GOT3 (cell line): ENCODE results near the gene CYB561D1.
A peak's percentile ranks its signal among the peaks of the same experiment; 100 is the strongest.
"Not testable (repeated sequence)": the region's sequence is repeated elsewhere in the genome, so short reads cannot be mapped to it uniquely, and the experiment has no call there.

Experiments used
- DNase-seq: peaks from one replicate; lab custom pipeline; 2025; ENCODE audit warnings: mixed read lengths; lab: John Stamatoyannopoulos, UW

CYB561D1 gene

DNA sequence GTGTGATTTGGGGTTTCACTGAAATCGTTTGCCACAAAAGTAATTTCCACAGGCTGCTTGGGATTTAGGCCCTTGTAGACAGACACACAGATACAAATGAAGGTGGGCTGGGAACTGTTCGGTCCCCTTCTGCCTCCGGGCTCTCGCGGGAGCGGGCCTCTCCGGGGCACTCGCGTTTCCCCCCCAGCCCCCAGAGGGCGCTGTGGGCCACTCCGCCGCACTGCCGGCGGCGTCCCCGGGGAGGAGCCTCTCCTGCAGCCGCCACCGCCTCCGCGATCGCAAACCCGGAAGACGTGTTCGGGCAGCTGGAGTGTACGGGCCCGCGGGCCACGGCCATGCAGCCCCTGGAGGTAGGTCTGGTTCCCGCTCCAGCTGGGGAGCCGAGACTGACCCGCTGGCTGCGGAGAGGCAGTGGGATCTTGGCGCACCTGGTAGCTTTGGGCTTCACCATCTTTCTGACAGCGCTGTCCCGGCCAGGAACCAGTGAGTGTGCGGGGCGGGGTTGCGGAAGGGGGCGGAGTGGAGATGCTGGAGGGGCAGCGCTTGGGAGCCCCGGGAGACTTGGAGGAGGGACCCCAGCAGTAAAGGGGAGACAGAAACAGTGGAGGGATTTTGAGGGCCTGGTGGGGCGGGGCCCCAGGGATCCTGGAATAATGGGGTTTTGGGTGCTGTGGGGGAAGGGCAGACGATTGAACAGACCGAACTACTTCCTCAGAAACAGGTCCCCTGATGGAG is at the start of gene CYB561D1:
CYB561D1 (plus strand) TSS at position 290 of the 735 bp plus-strand sequence; CDS start at position 336, 46 bp downstream.
- peak; percentile 49 for DNase-seq

DNA sequence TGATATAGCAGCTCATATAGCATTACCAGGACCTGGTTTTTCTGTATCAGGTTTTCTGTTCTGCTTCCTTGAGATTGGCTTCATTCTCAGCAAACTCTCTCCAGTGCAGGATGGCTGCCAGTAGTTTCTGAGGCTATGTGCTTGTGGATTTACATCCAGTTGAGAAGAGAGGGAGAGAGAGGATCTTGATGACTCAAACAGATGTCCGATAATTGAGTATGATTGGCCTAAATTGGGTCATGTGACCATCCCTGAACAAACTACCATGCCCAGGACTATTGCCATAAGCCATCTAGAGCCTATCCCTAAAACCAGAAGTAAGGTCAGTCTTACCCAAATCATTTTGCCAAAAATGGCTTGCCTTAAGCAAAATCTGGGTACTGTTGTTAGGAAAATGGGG is 49.5 kb upstream of the CYB561D1 start:
- DNase-seq: no peak

DNA sequence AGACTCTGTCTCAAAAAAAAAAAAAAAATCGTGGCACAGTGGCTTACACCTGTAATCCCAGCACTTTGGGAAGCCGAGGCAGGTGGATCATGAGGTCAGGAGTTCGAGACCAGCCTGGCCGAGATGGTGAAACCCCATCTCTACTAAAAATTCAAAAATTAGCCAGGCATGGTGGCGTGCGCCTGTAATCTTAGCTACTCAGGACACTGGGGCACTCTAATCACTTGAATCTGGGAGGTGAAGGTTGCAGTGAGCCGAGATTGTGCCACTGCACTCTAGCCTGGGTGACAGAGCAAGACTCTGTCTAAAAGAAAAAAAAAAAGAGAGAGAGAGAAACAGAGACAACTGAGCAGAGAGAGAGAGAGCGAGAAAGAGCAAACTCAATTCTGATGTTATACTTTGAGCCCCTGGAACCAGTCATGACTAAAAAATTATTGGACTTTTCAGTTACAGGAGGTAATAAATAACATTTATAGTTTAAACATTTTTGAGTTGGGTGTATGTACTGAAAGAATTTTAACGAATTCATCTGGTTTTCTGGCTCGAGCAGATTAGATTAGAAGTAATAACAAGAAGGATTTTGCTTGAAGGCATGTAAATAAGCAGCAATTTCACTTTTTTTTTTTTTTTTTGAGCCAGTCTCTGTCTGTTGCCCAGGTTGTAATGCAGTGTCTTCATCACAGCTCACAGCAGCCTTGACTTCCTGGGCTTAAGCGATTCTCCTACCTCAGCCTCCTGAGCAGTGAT is 47.8 kb upstream of the CYB561D1 start:
- DNase-seq: not testable (repeated sequence)

- no peak for DNase-seq
Observed at GRCh38 chr1:109447524-109447923, 46.4 kb upstream of the CYB561D1 start.

- DNase-seq: no peak
Observed at GRCh38 chr1:109454497-109455133, 39.3 kb upstream of the CYB561D1 start.

DNA sequence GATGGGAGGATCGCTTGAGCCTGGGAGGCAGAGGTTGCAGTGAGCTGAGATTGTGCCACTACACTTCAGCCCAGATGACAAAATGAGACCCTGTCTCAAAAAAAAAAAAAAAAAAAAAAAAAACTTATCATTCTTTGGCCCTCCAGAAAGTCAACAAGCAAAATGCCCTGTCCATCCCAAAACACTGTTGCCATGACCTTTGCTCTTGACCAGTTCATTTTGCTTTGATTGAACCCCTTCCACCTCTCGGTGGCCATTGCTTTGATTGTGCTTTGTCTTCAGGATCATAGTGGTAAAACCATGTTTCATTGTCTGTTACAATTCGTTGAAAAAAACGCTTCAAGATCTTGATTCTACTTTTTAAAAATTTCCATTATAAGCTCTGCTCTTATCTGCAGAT is 36.1 kb upstream of the CYB561D1 start:
- DNase-seq: no peak

GRCh38 chr1:109466125-109466451 is 27.8 kb upstream of the CYB561D1 start:
- no peak for DNase-seq

DNA sequence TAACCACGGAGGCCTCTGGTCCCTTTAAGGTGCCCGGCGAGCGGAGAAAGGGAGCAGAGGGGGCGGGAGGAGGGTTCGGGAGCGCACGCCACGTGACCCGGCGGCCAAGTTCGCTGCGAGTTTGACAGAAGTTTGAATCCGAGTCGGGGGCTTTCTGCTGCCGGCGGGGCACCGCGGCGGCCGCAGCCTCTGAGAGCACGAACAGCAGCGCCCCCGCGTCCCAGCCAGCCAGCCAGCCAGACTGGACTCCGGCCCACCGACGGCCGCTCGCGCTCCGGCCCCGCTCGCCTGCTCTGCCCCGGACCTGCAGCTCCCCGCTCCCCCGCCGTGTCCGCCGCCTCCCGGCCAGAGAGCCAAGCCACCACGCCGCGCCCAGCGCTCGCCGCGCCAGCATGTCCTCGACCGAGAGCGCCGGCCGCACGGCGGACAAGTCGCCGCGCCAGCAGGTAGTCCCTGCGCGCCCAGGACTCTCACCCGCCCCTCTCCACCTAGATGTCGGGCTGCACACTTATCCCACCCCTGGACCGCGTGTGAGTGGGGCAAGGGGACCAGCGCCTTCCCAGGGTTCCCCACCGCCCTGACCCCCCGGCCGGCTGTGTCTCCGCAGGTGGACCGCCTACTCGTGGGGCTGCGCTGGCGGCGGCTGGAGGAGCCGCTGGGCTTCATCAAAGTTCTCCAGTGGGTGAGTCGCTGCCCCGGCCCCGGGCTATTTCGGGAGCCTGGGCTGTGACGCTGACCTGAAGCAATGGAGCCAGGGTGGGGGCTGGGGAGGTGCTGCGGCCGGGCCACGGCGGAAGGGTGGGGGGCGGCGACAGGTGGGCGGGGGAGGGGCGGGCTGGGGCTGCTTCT is 27.2 kb upstream of the CYB561D1 start, which contains the start of gene SYPL2:
SYPL2 (plus strand) TSS at position 95 of the 849 bp plus-strand sequence; CDS start at position 393, 298 bp downstream.
- no peak for DNase-seq

DNA sequence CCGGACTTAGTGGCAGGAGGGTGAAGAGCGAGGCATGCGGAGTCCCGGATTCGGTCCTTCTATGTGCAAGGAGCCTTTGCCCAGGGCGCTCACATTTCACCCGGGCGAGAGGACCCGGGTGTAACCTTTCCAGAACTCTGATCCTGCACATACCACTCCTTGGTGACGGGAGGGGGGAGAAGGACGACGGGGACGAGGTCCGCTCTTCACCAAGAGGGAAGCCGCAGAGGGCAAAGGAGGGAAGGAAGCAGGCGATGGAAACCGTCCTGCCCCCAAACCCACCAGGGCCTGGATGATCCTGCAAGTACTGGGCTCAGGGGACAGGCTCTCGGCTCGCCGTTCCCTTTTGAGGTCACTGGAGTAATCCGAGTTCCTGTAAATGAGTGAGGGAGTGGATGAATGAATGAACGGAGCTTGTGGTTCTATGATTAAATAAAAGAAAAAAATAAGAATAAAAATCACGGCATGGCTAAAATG is 26.6 kb upstream of the CYB561D1 start:
- no peak for DNase-seq

DNA sequence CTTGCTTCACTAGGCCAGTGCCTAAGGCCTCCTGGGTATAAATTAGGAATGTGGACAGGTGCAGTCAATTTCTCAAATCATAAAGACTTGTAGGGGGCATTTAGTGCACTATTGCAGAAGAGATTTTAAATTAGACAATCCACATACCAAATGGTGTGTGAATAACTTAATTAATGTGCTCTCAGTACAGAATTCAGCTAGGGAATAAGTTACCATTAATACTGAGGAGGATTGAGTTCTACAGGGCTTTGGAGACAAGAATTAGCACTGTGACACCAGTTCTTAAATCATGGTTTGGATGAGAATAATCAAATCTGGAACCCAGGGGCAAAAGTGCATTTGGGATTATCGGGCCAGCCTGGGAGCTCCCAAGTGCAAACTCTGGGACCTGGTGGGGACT is 25.8 kb upstream of the CYB561D1 start:
- DNase-seq: no peak

- no peak for DNase-seq
Observed at GRCh38 chr1:109468903-109469302, 25.0 kb upstream of the CYB561D1 start.

DNA sequence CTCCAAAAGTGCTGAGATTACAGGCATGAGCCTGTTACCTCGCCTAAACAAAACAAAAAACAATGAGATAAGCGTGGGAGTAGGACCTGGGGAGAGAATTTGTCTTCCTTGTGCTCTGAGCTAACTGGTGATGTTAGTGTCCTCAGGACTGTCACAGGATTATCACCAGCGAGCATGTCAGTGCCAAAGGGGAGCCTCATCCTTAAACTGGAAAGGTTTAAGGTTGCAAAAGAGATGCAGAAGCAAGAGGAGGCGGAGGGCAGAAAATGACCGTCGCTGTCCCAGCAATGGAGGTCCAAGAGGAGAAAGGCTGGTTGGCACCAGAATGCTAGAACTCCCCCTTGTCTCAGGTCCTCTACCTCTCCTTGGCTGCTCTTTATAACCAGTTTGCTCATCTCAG is 23.6 kb upstream of the CYB561D1 start:
- DNase-seq: no peak

- no peak for DNase-seq
Observed at GRCh38 chr1:109472779-109473178, 21.1 kb upstream of the CYB561D1 start.

- DNase-seq: not testable (repeated sequence)
Observed at GRCh38 chr1:109473284-109474057, 20.4 kb upstream of the CYB561D1 start.

GRCh38 chr1:109474697-109475096 is 19.2 kb upstream of the CYB561D1 start:
- DNase-seq: no peak

- DNase-seq: no peak
Observed at GRCh38 chr1:109475261-109475660, 18.6 kb upstream of the CYB561D1 start.

- DNase-seq: no peak
Observed at GRCh38 chr1:109476825-109477224, 17.1 kb upstream of the CYB561D1 start.

DNA sequence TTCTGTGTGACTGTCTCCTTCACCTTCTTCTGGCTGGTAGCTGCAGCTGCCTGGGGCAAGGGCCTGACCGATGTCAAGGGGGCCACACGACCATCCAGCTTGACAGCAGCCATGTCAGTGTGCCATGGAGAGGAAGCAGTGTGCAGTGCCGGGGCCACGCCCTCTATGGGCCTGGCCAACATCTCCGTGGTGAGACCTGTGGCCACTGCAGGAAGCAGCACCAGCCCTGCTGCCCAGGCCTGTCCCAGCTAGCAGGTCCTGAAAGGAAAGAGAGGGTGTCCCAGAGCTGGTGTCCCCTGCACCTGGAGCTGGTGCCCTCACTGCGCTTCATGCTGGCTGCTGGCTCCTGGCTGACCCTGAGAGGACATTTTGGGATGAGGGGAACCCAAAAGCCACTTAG is 16.1 kb upstream of the CYB561D1 start:
- DNase-seq: no peak

DNA sequence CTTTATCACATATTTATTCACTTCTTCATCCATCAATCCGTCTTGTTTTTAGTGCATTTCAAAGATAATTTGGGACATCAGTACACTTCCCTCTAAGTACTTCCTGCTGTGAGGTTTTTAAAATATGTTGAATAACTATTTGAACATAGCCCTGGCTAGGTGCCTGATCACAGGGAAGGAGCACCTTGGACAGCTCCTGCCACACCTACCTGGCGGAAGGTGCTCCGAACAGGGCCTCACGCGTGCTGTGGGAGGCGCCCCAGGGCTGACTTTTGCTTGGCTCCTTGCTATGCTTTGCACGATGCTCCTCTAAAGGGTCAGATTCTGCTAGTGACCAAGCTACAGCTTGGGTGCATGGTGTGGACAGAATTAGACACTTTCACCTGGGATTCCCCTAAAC is 15.1 kb upstream of the CYB561D1 start:
- DNase-seq: no peak

GRCh38 chr1:109479311-109479710 is 14.6 kb upstream of the CYB561D1 start:
- no peak for DNase-seq

- no peak for DNase-seq
Observed at GRCh38 chr1:109479901-109480300, 14.0 kb upstream of the CYB561D1 start.
